Effector memory CD8-positive, alpha-beta T cell (primary cell): ENCODE measurements around the gene NECTIN1.

ENCODE experiments used
- ATAC-seq: fragments of 150-1000 bp; cut with Tn5 transposase; replicated peaks from 2 replicates; pipeline ENCODE4 v1.10.0; 2021; ENCODE audit warnings: mild to moderate bottlenecking, moderate library complexity
- DNase-seq, 3 experiments: peaks; one replicate each; pipeline ENCODE4 v3.0.0; 2021
- H3K27ac Mint-ChIP-seq, 2 donors: one replicate each; pipeline ENCODE4 v1.8.0; 2022; ENCODE audit warnings: mild to moderate bottlenecking in 2 of 2, mixed read lengths in 2 of 2, moderate library complexity in 2 of 2
- H3K27me3 Mint-ChIP-seq, 2 donors: one replicate each; pipeline ENCODE4 v1.8.0; 2022; ENCODE audit warnings: mixed read lengths in 2 of 2
- H3K36me3 Mint-ChIP-seq: one replicate; pipeline ENCODE4 v1.8.0; 2022; ENCODE audit warnings: mild to moderate bottlenecking, moderate library complexity, mixed read lengths; ENCODE audit not compliant: insufficient read depth
- H3K4me1 Mint-ChIP-seq, 2 donors: one replicate each; pipeline ENCODE4 v1.8.0; 2022; ENCODE audit warnings: low read depth in 2 of 2, mixed read lengths in 2 of 2
- H3K4me3 Mint-ChIP-seq, 2 donors: one replicate each; pipeline ENCODE4 v1.8.0; 2022; ENCODE audit warnings: mild to moderate bottlenecking in 2 of 2, mixed read lengths in 2 of 2, moderate library complexity in 2 of 2
- H3K9me3 Mint-ChIP-seq, 2 donors: one replicate each; pipeline ENCODE4 v1.8.0; 2022; ENCODE audit warnings: mixed read lengths in 2 of 2

The NECTIN1 gene

DNA sequence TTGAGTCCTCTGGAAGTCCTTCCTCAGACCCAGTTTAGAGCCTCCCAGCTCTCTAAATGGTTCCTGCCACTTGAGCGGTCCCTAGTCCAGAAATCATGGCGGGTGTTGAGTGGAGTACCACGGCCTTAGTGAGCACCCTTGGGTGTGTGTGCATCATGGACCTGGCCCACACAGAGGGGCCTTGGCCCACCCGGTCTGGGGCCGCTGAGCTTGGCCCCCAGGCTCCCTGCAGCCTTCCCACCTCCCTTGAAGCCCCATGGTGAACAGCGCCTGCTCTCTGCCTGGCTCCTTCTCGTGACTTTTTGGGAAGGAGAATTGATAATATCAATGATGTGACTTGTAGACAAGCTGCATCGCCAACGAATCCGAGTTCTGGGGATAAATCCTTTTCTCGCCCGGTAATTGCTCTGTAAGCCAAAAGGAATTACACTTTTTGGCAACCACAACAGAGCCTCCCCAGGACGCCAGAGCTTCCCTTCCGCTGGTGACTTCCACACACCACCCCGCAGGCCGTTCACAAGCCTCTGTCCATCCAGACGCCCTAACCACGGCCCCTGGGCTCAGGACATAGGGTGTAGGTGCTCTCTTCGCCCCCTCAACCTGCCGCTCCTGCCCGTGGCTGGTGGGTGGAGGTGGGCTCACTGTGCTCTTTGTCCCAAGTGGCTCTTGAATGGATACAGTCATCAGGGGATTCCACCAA is 93.8 kb downstream of the NECTIN1 start:
- ATAC-seq: no peak

GRCh38 chr11:119634301-119634700 is 94.7 kb downstream of the NECTIN1 start:
- Mint-ChIP-seq H3K27me3 (peaks cover 13 to 38% of the 10 kb centered on the region in 2 donors), H3K4me1 (no peaks in the 10 kb centered on the region), H3K9me3 (no peaks in the 10 kb centered on the region), H3K4me3 (no peak overlapping the region), H3K36me3 (no peaks in the 10 kb centered on the region), H3K27ac (no peak overlapping the region)
- DNase-seq (no peak), ATAC-seq (no peak)

More for the DNA sequence above, 93.8 kb downstream of the NECTIN1 start:
- H3K27ac Mint-ChIP-seq: no peak overlapping the region
- H3K4me3 Mint-ChIP-seq: no peak overlapping the region
- H3K4me1 Mint-ChIP-seq: no peaks in the 10 kb centered on the region
- H3K9me3 Mint-ChIP-seq: no peaks in the 10 kb centered on the region
- no peak for DNase-seq
- H3K27me3 Mint-ChIP-seq: peaks cover 13 to 38% of the 10 kb centered on the region in 2 donors
- no peaks in the 10 kb centered on the region for H3K36me3 Mint-ChIP-seq

- H3K36me3 Mint-ChIP-seq: no peaks in the 10 kb centered on the region
- no peak overlapping the region for H3K27ac Mint-ChIP-seq
- ATAC-seq (no peak), DNase-seq (no peak)
- peaks cover 48 to 56% of the 10 kb centered on the region in 2 donors for H3K27me3 Mint-ChIP-seq
- no peak overlapping the region for H3K4me3 Mint-ChIP-seq
- H3K4me1 Mint-ChIP-seq: no peaks in the 10 kb centered on the region
- H3K9me3 Mint-ChIP-seq: no peaks in the 10 kb centered on the region
These were observed 99.0 kb downstream of the NECTIN1 start for GRCh38 chr11:119629834-119630624.

DNA sequence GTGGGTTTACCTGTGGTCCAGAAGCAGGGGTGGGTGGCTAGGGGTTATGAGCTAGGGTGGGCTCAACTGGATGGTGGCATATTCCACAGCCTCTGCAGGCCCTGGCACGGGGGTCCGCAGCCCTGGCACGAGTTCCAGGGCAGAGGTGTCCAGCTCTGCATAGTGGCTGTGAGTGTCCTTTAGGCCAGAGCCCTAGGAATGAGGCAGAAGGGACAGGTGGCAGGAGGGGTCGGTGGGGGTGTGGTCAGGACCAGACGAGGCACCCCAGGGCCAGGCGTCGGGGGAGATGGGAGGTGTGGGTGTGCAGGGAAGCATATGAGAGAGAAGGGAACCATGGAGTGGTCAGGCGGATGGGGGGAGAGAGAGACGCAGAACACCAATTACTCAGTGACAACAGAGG is 99.9 kb downstream of the NECTIN1 start:
- Mint-ChIP-seq H3K27me3 (peaks cover 48 to 57% of the 10 kb centered on the region in 2 donors), H3K36me3 (no peaks in the 10 kb centered on the region)

DNA sequence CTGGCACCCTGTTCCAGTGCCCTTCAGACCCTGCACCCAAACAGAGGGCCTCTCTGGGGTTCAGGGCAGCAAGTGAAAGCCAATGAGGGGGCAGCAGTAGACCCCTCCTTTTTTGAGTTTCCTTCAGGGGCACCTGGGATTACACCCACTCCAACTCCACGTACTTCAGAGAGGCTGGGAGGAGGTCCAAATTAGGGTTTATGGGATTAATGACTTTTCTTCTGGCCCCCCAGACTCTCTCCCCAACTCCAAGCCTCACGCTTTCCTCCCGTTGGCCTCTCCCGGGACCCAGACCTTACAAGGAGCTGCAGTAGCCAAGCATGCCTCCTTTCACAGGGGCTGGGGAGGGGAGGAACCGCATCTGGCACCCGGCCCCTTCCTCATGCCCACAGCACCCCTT is 101.7 kb downstream of the NECTIN1 start:
- Mint-ChIP-seq H3K4me1 (no peaks in the 10 kb centered on the region), H3K27ac (no peak overlapping the region), H3K36me3 (no peaks in the 10 kb centered on the region), H3K27me3 (peaks cover 59 to 74% of the 10 kb centered on the region in 2 donors), H3K9me3 (no peaks in the 10 kb centered on the region), H3K4me3 (no peak overlapping the region)
- DNase-seq (no peak), ATAC-seq (no peak)

More for the DNA sequence above, 99.9 kb downstream of the NECTIN1 start:
- DNase-seq (no peak), ATAC-seq (no peak)
- H3K9me3 Mint-ChIP-seq: no peaks in the 10 kb centered on the region
- H3K4me1 Mint-ChIP-seq: no peaks in the 10 kb centered on the region
- no peak overlapping the region for H3K27ac Mint-ChIP-seq
- H3K4me3 Mint-ChIP-seq: no peak overlapping the region

- H3K36me3 Mint-ChIP-seq: no peaks in the 10 kb centered on the region
- H3K4me1 Mint-ChIP-seq: no peaks in the 10 kb centered on the region
- DNase-seq (no peak), ATAC-seq (no peak)
- no peak overlapping the region for H3K27ac Mint-ChIP-seq
- no peaks in the 10 kb centered on the region for H3K9me3 Mint-ChIP-seq
- peaks cover 59 to 75% of the 10 kb centered on the region in 2 donors for H3K27me3 Mint-ChIP-seq
- no peak overlapping the region for H3K4me3 Mint-ChIP-seq
These were observed 102.1 kb downstream of the NECTIN1 start for GRCh38 chr11:119626871-119627270.

GRCh38 chr11:119626197-119626841 is 102.7 kb downstream of the NECTIN1 start:
- no peak overlapping the region for H3K4me3 Mint-ChIP-seq
- ATAC-seq (no peak), DNase-seq (no peak)
- H3K27me3 Mint-ChIP-seq: peaks cover 59 to 81% of the 10 kb centered on the region in 2 donors
- no peaks in the 10 kb centered on the region for H3K36me3 Mint-ChIP-seq
- H3K4me1 Mint-ChIP-seq: no peaks in the 10 kb centered on the region
- H3K27ac Mint-ChIP-seq: no peak overlapping the region
- no peaks in the 10 kb centered on the region for H3K9me3 Mint-ChIP-seq

- Mint-ChIP-seq H3K27ac (no peak overlapping the region), H3K4me1 (no peaks in the 10 kb centered on the region), H3K36me3 (no peaks in the 10 kb centered on the region), H3K27me3 (peaks cover 57 to 83% of the 10 kb centered on the region in 2 donors), H3K4me3 (no peak overlapping the region), H3K9me3 (no peaks in the 10 kb centered on the region)
- ATAC-seq: no peak
- no peak for DNase-seq
These were observed 103.6 kb downstream of the NECTIN1 start for GRCh38 chr11:119625206-119625978.

DNA sequence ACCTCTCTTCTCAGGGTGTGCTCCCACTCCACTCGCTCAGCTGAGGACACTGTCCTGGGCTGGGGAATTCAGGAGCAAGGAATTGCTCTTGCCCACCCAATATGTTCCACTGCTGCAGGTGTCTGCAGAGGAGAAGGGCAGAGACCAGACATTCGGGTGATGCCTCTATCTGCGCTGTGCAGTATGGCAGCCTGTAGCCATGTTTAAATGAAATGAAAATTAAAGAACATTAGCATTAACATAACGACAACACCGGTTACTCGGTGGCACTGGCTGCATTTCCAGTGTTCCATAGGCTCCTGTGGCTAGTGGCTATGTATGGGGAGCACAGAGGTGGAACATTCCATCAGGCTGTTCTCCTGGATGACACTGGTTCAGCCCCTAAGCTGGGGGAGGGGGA is 104.4 kb downstream of the NECTIN1 start:
- H3K9me3 Mint-ChIP-seq: no peaks in the 10 kb centered on the region
- ATAC-seq (no peak), DNase-seq (no peak)
- H3K27ac Mint-ChIP-seq: no peak overlapping the region
- peaks cover 52 to 82% of the 10 kb centered on the region in 2 donors for H3K27me3 Mint-ChIP-seq
- H3K4me1 Mint-ChIP-seq: no peaks in the 10 kb centered on the region
- no peaks in the 10 kb centered on the region for H3K36me3 Mint-ChIP-seq
- no peak overlapping the region for H3K4me3 Mint-ChIP-seq

GRCh38 chr11:119624102-119624615 is 104.8 kb downstream of the NECTIN1 start:
- Mint-ChIP-seq H3K27me3 (peaks cover 51 to 82% of the 10 kb centered on the region in 2 donors), H3K36me3 (no peaks in the 10 kb centered on the region), H3K27ac (no peak overlapping the region), H3K9me3 (no peaks in the 10 kb centered on the region), H3K4me1 (no peaks in the 10 kb centered on the region), H3K4me3 (no peak overlapping the region)
- DNase-seq (no peak), ATAC-seq (no peak)

GRCh38 chr11:119623682-119624081 is 105.3 kb downstream of the NECTIN1 start:
- Mint-ChIP-seq H3K36me3 (no peaks in the 10 kb centered on the region), H3K4me1 (no peaks in the 10 kb centered on the region), H3K27ac (no peak overlapping the region), H3K4me3 (no peak overlapping the region), H3K27me3 (peaks cover 46 to 77% of the 10 kb centered on the region in 2 donors), H3K9me3 (no peaks in the 10 kb centered on the region)
- no peak for DNase-seq
- ATAC-seq: no peak

- no peaks in the 10 kb centered on the region for H3K9me3 Mint-ChIP-seq
- no peaks in the 10 kb centered on the region for H3K36me3 Mint-ChIP-seq
- no peak overlapping the region for H3K4me3 Mint-ChIP-seq
- ATAC-seq (no peak), DNase-seq (no peak)
- no peak overlapping the region for H3K27ac Mint-ChIP-seq
- peaks cover 41 to 75% of the 10 kb centered on the region in 2 donors for H3K27me3 Mint-ChIP-seq
- H3K4me1 Mint-ChIP-seq: no peaks in the 10 kb centered on the region
These were observed 106.4 kb downstream of the NECTIN1 start for GRCh38 chr11:119622454-119623143.
